ENCODE results near the gene ANKRD18A.

ANKRD18A gene

GRCh38 chr9:38626006-38626405 lies 5.6 kb upstream of the ANKRD18A start:
- H4K20me1 ChIP-seq (ENCODE audit: insufficient read depth, low read length): 0 out of 2 replicates have a peak, but pooled peaks cover 3% of the 10 kb centered on the region
- H3K27ac ChIP-seq (ENCODE audit: low read length): no peak overlapping the region
- TF ChIP-seq EZH2 (optimal IDR thresholded peaks at IDR 0.05; ENCODE audit: low read depth, low read length): no peak
- TF ChIP-seq, protein P1, sequence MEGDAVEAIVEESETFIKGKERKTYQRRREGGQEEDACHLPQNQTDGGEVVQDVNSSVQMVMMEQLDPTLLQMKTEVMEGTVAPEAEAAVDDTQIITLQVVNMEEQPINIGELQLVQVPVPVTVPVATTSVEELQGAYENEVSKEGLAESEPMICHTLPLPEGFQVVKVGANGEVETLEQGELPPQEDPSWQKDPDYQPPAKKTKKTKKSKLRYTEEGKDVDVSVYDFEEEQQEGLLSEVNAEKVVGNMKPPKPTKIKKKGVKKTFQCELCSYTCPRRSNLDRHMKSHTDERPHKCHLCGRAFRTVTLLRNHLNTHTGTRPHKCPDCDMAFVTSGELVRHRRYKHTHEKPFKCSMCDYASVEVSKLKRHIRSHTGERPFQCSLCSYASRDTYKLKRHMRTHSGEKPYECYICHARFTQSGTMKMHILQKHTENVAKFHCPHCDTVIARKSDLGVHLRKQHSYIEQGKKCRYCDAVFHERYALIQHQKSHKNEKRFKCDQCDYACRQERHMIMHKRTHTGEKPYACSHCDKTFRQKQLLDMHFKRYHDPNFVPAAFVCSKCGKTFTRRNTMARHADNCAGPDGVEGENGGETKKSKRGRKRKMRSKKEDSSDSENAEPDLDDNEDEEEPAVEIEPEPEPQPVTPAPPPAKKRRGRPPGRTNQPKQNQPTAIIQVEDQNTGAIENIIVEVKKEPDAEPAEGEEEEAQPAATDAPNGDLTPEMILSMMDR (IDR thresholded peaks at IDR 0.05; ENCODE audit: low read length): no peak
- TF ChIP-seq EZH2phosphoT487 (IDR thresholded peaks at IDR 0.05; ENCODE audit: low read length): no peak
- H3K9me2 ChIP-seq (replicated peaks; ENCODE audit: insufficient read depth, low read length): no peaks in the 10 kb centered on the region
- no peak overlapping the region for H3K9ac ChIP-seq (ENCODE audit: low read length)
- H3K4me3 ChIP-seq (ENCODE audit: low read length): no peak overlapping the region
- no peak overlapping the region for H2AFZ ChIP-seq (ENCODE audit: low read length)
- peaks cover 13% of the 10 kb centered on the region; the same call in 1 of the 2 replicates for H3F3A ChIP-seq (ENCODE audit: insufficient read depth, low read length)
- no peaks in the 10 kb centered on the region for H3K79me2 ChIP-seq (ENCODE audit: low read length)
- no peaks in the 10 kb centered on the region for H3K36me3 ChIP-seq (replicated peaks; ENCODE audit: insufficient read depth, low read length)
- no peak for DNase-seq
- no peaks in the 10 kb centered on the region for H3K27me3 ChIP-seq (replicated peaks; ENCODE audit: insufficient read depth, low read length)
- H3K9me3 ChIP-seq (replicated peaks; ENCODE audit: insufficient read depth, low read length): no peaks in the 10 kb centered on the region
- H3K4me2 ChIP-seq (ENCODE audit: low read depth, low read length): no peak overlapping the region
- peaks cover 8% of the 10 kb centered on the region; the same call in 1 of the 2 replicates for H3K4me1 ChIP-seq (ENCODE audit: low read length)

DNA sequence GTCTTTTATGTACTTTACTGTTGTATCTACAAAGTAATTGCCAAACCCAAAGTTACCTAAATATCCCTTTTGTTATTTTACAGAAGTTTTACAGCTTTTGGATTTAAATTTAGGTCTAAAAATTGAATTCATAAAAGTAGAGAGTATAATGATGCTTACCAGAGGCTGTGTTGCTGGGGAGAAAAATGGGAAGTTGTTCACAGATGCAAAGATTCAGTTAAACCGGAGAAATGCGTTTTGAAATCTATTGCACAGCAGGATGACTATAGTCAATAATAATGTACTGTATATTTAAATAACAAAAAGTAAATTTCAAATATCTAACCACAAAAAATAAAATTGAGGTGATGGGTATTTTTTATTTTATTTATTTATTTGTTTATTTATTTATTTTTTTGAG lies 2.6 kb upstream of the ANKRD18A start:
- no peak overlapping the region for H3K27ac ChIP-seq (ENCODE audit: low read length)
- H3K4me2 ChIP-seq (ENCODE audit: low read depth, low read length): peak overlapping the region; percentile 96; the same call in 1 of the 2 replicates
- no peaks in the 10 kb centered on the region for H3K9me3 ChIP-seq (replicated peaks; ENCODE audit: insufficient read depth, low read length)
- 0 out of 2 replicates have a peak, but pooled peaks cover 3% of the 10 kb centered on the region for H4K20me1 ChIP-seq (ENCODE audit: insufficient read depth, low read length)
- peaks cover 6% of the 10 kb centered on the region; the same call in 1 of the 2 replicates for H3K79me2 ChIP-seq (ENCODE audit: low read length)
- H3K36me3 ChIP-seq (replicated peaks; ENCODE audit: insufficient read depth, low read length): no peaks in the 10 kb centered on the region
- H3F3A ChIP-seq (ENCODE audit: insufficient read depth, low read length): peaks cover 18% of the 10 kb centered on the region; the same call in 1 of the 2 replicates
- no peaks in the 10 kb centered on the region for H3K9me2 ChIP-seq (replicated peaks; ENCODE audit: insufficient read depth, low read length)
- H3K4me1 ChIP-seq (ENCODE audit: low read length): peaks cover 8% of the 10 kb centered on the region; the same call in 1 of the 2 replicates
- H3K4me3 ChIP-seq (ENCODE audit: low read length): no peak overlapping the region
- TF ChIP-seq EZH2phosphoT487 (IDR thresholded peaks at IDR 0.05; ENCODE audit: low read length) (no peak), EZH2 (optimal IDR thresholded peaks at IDR 0.05; ENCODE audit: low read depth, low read length) (no peak)
- TF ChIP-seq, protein P1 (IDR thresholded peaks at IDR 0.05; ENCODE audit: low read length): no peak
- no peak overlapping the region for H3K9ac ChIP-seq (ENCODE audit: low read length)
- no peak overlapping the region for H2AFZ ChIP-seq (ENCODE audit: low read length)
- DNase-seq: no peak
- no peaks in the 10 kb centered on the region for H3K27me3 ChIP-seq (replicated peaks; ENCODE audit: insufficient read depth, low read length)

DNA sequence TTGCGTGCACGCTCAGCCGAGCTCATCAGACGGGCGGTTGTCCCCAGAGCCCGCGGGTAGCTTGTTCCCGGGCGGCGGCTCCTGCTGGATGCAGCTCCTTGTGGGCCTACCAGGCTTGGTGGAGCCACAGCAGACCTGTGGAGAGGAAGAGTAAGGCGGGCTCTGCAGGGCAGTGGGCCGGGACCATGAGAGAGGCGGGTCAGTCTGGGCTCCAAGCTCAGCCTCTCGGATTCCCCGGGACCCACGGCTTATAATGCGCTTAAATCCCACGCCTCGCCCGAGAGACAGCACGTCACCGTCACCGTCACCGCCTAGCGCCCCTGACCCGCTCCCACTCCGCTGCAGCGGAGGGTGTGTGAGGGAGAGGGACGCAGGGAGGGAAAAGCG lies 1.9 kb upstream of the ANKRD18A start:
- TF ChIP-seq, protein P1 (IDR thresholded peaks at IDR 0.05; ENCODE audit: low read length): no peak
- TF ChIP-seq EZH2 (optimal IDR thresholded peaks at IDR 0.05; ENCODE audit: low read depth, low read length) (no peak), EZH2phosphoT487 (IDR thresholded peaks at IDR 0.05; ENCODE audit: low read length) (no peak)
- Histone ChIP-seq H4K20me1 (ENCODE audit: insufficient read depth, low read length) (0 out of 2 replicates have a peak, but pooled peaks cover 3% of the 10 kb centered on the region), H3K79me2 (ENCODE audit: low read length) (peaks cover 6% of the 10 kb centered on the region; the same call in 1 of the 2 replicates), H3K4me3 (ENCODE audit: low read length) (peak overlapping the region; percentile 87), H3K27ac (ENCODE audit: low read length) (peak overlapping the region; percentile 85; the same call in 1 of the 2 replicates), H3K27me3 (replicated peaks; ENCODE audit: insufficient read depth, low read length) (no peaks in the 10 kb centered on the region), H3K9ac (ENCODE audit: low read length) (peak overlapping the region; percentile 83; the same call in 1 of the 2 replicates), H3K36me3 (replicated peaks; ENCODE audit: insufficient read depth, low read length) (no peaks in the 10 kb centered on the region), H3K4me1 (ENCODE audit: low read length) (peaks cover 8% of the 10 kb centered on the region; the same call in 1 of the 2 replicates), H3K9me3 (replicated peaks; ENCODE audit: insufficient read depth, low read length) (no peaks in the 10 kb centered on the region), H3K9me2 (replicated peaks; ENCODE audit: insufficient read depth, low read length) (no peaks in the 10 kb centered on the region), H3K4me2 (ENCODE audit: low read depth, low read length) (peak overlapping the region; percentile 96), H2AFZ (ENCODE audit: low read length) (peak overlapping the region; percentile 97), H3F3A (ENCODE audit: insufficient read depth, low read length) (peaks cover 18% of the 10 kb centered on the region; the same call in 1 of the 2 replicates)
- DNase-seq: no peak
